ENCODE data around the gene RAMACL. TPM values are rescaled to one million over a fixed set of nuclear protein-coding genes. Genes with fewer than 3 reads are reported as not detected.
A peak's percentile ranks its signal among the peaks of the same experiment; 100 is the strongest.
"Not testable (repeated sequence)": the region's sequence is repeated elsewhere in the genome, so short reads cannot be mapped to it uniquely, and the experiment has no call there.

Gene RAMACL
- total RNA-seq, 1 donor from 2014 or later = 8.0 TPM

DNA sequence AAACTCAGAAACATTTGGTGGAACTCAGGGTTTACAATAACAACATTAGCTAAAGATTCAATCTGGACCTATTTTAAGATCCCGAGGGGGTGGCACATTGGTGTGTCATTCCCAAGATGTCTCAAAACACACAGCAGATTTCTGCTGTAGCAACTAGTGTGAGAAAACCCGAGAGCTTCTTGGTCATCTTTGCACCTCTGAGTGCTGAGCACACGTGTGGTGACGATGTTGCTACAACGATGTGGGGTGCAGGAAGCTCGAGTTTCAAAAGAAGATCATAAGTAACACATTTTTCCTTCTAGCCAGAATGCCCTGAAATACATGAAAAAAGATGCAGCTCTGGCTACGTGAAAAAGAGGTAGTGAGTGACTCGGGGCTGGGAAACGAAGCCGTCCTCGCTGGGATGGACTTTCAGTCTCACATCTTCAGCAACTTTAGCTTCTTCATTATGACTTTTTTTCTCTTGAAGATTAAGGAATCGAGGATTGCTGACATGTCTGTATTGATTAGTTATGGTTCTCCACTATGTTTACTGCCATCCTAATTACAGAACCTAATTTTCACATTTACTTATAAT lies 1.5 kb downstream of the RAMACL start:
- no peak for DNase-seq
- intact Hi-C loops (cut with DNase I) = no loop called here

GRCh38 chr6:166584155-166584554 lies 2.3 kb downstream of the RAMACL start:
- peaks cover 14% of the 10 kb centered on the region for H3K4me1 ChIP-seq
- intact Hi-C loops (cut with DNase I) = no loop called here
- H3K27me3 ChIP-seq = no peaks in the 10 kb centered on the region
- H3K9me3 ChIP-seq = no peaks in the 10 kb centered on the region
- H3K36me3 ChIP-seq = no peaks in the 10 kb centered on the region
- no peak overlapping the region for H3K4me3 ChIP-seq
- TF ChIP-seq, protein P1, sequence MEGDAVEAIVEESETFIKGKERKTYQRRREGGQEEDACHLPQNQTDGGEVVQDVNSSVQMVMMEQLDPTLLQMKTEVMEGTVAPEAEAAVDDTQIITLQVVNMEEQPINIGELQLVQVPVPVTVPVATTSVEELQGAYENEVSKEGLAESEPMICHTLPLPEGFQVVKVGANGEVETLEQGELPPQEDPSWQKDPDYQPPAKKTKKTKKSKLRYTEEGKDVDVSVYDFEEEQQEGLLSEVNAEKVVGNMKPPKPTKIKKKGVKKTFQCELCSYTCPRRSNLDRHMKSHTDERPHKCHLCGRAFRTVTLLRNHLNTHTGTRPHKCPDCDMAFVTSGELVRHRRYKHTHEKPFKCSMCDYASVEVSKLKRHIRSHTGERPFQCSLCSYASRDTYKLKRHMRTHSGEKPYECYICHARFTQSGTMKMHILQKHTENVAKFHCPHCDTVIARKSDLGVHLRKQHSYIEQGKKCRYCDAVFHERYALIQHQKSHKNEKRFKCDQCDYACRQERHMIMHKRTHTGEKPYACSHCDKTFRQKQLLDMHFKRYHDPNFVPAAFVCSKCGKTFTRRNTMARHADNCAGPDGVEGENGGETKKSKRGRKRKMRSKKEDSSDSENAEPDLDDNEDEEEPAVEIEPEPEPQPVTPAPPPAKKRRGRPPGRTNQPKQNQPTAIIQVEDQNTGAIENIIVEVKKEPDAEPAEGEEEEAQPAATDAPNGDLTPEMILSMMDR (IDR thresholded peaks at IDR 0.05) = no peak
- no peak overlapping the region for H3K27ac ChIP-seq
- ATAC-seq (peak; percentile 59), DNase-seq (no peak)

More for the DNA sequence above, 1.5 kb downstream of the RAMACL start:
- Histone ChIP-seq H3K9me3 (no peaks in the 10 kb centered on the region), H3K4me1 (peaks cover 22% of the 10 kb centered on the region), H3K27ac (no peak overlapping the region), H3K36me3 (no peaks in the 10 kb centered on the region), H3K27me3 (no peaks in the 10 kb centered on the region), H3K4me3 (no peak overlapping the region)
- ATAC-seq = no peak
- TF ChIP-seq, protein P1 (IDR thresholded peaks at IDR 0.05) = no peak

GRCh38 chr6:166583230-166583965 lies 3.1 kb downstream of the RAMACL start:
- intact Hi-C loops (cut with DNase I) = no loop called here
- TF ChIP-seq, protein P1 (IDR thresholded peaks at IDR 0.05) = no peak
- Histone ChIP-seq H3K27me3 (no peaks in the 10 kb centered on the region), H3K4me1 (peaks cover 7% of the 10 kb centered on the region), H3K4me3 (no peak overlapping the region), H3K36me3 (no peaks in the 10 kb centered on the region), H3K27ac (no peak overlapping the region), H3K9me3 (no peaks in the 10 kb centered on the region)
- ATAC-seq (no peak), DNase-seq (no peak)

- ATAC-seq = no peak
Measured at GRCh38 chr6:166582258-166582657, 4.2 kb downstream of the RAMACL start.

GRCh38 chr6:166581801-166582200 lies 4.7 kb downstream of the RAMACL start:
- H3K27me3 ChIP-seq; H3K9me3 ChIP-seq; intact Hi-C loops (cut with DNase I); H3K4me3 ChIP-seq; DNase-seq; H3K36me3 ChIP-seq; H3K27ac ChIP-seq; ATAC-seq; H3K4me1 ChIP-seq: not testable (repeated sequence)

More at GRCh38 chr6:166582258-166582657, 4.2 kb downstream of the RAMACL start:
- peaks cover 4% of the 10 kb centered on the region for H3K4me1 ChIP-seq
- intact Hi-C loops (cut with DNase I) = no loop called here
- DNase-seq = no peak
- no peak overlapping the region for H3K4me3 ChIP-seq
- TF ChIP-seq, protein P1 (IDR thresholded peaks at IDR 0.05) = no peak
- no peaks in the 10 kb centered on the region for H3K27me3 ChIP-seq
- H3K27ac ChIP-seq = no peak overlapping the region
- no peaks in the 10 kb centered on the region for H3K36me3 ChIP-seq
- no peaks in the 10 kb centered on the region for H3K9me3 ChIP-seq

DNA sequence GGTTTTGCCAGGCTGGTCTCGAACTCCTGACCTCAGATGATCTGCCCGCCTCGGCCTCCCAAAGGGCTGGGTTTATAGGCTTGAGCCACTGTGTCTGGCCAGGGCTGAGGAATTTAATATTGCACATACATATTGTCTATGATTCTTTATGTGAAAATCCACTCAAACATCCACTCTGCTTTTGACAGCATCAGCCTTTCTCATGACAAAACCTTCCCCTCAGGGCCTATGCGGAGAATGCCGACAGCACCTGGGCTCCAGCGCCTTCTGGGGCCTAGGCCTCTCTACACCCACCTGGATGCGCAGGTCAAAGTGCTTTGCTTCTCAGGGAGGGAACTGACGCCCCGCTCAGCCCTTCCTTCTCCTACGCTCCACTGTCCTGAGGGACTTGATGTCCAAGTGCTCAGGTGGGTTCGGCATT lies 5.4 kb downstream of the RAMACL start:
- DNase-seq = no peak
- ATAC-seq = peak; percentile 9
- Histone ChIP-seq H3K27me3 (no peaks in the 10 kb centered on the region), H3K9me3 (no peaks in the 10 kb centered on the region), H3K36me3 (no peaks in the 10 kb centered on the region), H3K4me1 (peaks cover 4% of the 10 kb centered on the region), H3K4me3 (no peak overlapping the region), H3K27ac (no peak overlapping the region)
- TF ChIP-seq, protein P1 (IDR thresholded peaks at IDR 0.05) = no peak
- intact Hi-C loops (cut with DNase I) = no loop called here
